HG03103 (cell line): ENCODE data around the gene CCDC117.
"Not testable (repeated sequence)": the region's sequence is repeated elsewhere in the genome, so short reads cannot be mapped to it uniquely, and the experiment has no call there.

Experiments used
- ATAC-seq: cut with Tn5 transposase; IDR thresholded peaks from one replicate; pipeline ENCODE4 v1.9.1; 2021; ENCODE audit warnings: low read depth; ENCODE audit not compliant: unreplicated experiment

Gene CCDC117

DNA sequence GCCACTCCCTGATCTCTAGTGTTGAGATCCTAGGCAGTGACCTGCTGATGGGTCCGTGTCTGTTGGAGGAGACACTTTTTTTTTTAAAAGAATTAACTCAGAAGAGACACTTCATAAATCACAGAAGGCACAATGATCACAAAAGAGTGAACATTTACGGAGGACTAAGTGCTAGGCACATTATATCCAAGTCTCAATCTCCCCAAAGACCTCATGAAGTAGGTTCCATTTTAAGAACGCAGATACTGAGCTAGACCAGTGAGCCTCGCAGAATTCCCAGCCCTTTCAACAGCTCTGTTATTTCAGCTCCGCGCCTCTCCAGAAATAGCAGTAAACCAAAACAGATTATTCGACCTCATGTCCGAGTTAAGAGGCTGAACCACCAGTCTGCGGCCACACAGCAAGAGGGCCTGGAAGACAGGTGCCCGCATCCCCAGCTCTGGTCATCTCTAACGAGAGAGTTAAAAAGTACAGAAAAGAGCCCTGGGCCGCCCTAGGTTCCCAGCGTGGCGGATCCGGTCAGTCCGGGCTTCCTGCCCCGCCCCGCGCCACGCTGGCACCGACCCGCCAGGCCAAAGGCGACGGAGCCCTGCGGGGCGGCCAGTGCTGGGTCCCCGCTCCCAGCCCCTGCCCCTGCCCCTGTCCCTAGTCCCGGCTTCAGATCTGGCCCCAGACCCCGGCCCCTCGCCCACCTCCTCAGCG is 27.3 kb downstream of the CCDC117 start:
- peak; percentile 26 for ATAC-seq

DNA sequence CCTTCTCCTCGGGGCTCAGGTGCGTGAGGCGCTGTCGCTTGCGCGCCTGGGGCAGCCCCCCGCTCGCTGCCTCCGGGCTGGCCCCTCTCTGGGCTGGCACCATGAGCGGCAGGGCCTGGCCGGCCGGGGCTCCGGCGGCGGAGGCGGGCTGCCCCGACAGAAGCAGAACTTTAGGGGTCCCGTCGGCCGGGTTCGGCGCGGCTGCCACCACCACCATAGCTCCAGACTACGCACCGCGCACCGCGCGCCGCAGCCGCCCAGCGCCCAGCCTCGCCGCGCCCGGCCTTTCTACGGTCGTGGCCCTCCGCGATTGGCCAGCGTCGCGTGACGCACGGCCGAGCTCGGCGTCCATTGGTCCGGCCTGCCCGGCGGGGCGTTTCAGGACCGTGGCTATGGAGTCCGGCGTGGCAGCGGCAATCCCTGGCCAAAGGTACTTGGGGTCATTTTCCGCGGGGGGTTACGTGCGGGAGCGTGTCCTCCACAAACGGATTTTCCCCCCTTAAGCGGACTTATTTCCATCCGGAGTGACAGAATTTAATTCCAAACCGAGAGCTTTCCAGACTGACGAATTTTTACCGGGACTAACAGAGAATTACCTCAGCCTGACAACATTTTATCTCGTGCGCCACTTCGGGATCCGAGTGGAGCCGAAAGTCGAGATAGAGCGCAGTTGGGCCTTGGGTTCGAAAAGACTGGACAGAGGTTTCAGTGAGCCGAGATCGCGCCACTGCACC is 28.0 kb downstream of the CCDC117 start, which contains the start of gene XBP1:
TSS of gene XBP1 (minus strand) at position 262 of the 734 bp plus-strand sequence.
- ATAC-seq: peak; percentile 74

DNA sequence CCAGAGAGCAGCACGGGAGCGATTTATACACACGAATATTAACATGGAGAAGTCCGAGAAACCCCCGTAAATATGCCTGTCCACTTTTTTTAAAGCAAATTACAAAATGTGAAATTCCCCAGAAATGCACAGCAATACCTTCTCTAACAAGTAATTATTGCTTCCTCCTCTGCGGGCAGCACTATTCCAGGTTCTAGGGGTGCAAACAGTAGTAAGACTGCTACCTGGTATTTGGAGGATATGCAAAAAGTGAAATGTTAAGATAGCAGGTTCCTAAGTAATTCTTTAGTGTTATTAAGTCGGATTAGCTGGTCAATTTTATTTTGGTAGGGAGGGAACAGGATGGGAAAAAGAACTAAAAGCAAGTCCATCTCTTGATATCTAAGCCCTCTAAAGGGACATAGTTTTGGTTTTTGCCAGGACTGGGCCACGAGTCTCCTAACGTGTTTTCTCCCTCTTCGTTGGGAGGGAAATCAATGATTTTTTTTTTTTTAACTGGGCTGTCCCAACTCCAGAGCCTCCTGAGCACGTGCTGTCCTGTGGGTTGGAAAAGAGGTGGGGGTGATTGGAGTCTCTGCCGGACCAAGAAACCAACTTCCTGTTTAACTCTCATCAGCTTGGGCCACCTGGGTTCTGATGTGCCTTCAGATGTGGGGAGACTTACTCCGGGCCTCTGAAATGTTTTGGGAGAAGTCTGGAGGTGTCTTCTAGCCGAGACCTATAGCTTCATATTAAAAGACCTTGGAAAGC is 29.5 kb downstream of the CCDC117 start:
- ATAC-seq: no peak

DNA sequence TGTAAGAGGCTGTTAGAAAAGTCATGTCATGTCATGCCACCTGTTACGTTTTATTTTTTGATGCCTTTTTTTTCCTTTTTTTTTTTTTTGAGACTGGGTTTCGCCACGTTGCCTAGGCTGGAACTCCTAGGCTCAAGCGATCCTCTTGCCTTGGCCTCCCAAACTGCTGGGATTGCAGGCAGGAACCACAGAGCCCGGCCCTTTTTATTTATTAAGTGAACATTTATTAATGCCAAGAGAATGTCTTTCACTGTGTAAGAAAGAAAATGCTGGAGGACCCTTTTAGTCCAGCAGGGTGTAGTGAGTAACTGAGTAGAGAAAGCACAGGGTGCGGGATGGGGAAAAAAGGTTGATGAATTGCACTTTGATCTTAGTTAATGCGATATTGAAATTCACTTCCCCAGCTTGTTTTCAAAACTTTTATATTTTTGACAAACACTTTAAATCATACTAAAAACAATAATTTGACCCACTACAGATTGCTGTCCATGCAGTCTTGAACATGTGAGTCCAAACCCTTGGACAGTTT is 30.2 kb downstream of the CCDC117 start:
- ATAC-seq: no peak

DNA sequence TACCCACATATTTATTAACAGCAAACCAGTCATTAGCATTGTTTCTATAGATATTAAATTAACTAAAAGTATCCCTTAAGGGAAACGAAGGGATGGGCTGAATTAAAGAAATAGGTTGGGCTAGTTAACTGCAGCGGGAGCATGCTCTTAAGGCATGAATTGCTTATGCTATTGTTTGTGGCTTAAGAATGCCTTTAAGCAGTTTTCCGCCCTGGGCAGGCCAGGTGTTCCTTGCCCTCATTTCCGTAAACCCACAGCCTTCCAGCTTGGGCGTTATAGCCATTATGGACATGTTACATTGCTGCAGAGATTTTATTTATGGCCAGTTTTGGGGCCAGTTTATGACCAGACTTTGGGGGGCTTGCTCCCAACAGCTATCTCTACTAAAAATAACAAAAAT is 32.9 kb downstream of the CCDC117 start:
- ATAC-seq: not testable (repeated sequence)

DNA sequence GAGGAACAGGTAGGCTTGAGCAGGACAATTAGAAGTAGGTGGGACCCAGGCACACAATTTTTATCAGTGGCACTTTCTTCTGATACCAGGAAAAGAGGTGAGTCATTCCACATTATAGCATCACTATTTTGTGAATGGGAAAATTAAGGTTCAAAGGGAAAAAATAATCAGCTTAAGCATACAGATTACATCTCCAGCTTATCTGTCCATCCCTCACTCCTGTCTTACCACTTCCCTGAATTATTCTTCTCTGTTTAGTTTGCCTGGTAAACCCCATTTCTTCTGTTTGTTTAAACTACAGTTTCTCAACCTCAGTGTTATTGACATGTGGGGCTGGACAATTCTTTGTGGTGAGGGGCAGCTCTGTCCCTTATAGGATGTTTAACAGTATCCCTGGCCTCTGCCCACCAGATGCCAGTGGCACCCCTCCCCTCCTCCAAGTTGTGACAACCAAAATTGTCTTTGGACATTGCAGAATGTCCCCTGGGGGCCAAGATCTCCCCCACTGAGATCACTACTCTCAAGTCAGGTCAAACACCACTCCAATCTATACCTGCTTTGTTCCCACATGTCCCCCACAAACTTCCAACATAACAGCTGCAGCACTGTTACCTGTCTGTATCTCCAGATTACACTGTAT is 36.3 kb downstream of the CCDC117 start:
- no peak for ATAC-seq

DNA sequence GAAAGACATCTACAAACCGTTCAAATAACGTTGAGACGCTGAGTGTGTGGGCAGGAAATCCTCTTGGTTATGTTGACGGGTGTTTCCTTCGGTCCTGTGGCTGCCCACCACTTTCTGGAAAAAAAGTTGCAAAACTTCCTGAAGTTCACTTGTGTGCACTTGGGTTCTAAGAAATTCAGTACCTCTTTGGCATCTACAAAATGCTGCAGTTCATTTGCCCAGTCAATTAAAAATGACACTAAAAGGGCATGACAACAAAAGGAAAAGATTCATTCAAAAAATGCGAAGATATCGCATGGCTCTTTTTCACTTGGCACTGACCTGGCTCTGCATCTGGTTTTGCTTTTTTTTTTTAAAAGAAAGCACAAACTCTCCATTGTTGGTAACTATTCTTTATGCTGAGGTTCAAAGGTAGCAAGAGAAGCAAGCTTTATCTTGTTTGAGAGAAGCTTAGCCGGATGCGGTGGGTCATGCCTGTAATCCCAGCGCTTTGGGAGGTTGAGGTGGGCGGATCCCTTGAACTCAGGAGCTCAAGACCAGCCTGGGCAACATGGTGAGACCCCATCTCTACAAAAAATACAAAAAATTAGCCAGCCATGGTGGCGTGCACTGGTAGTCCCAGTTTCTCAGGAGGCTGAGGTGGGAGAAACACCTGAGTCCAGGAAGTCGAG is 38.5 kb downstream of the CCDC117 start:
- no peak for ATAC-seq

DNA sequence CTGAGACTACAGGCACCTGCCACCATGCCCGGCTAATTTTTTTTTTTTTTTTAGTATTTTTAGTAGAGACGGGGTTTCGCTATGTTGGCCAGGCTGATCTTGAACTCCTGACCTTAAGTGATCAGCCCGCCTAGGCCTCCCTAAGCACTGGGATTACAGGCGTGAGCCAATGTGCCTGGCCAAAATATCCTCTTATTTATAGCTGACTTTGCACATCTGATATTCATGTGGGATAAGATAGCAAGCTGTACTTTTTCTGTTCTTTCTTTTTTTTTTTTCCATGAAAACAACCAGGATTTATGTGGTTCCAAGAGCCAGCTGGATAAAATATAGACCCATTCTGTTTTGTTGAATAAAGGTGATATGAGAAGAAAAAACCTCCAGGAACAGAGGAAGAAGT is 40.0 kb downstream of the CCDC117 start:
- no peak for ATAC-seq

DNA sequence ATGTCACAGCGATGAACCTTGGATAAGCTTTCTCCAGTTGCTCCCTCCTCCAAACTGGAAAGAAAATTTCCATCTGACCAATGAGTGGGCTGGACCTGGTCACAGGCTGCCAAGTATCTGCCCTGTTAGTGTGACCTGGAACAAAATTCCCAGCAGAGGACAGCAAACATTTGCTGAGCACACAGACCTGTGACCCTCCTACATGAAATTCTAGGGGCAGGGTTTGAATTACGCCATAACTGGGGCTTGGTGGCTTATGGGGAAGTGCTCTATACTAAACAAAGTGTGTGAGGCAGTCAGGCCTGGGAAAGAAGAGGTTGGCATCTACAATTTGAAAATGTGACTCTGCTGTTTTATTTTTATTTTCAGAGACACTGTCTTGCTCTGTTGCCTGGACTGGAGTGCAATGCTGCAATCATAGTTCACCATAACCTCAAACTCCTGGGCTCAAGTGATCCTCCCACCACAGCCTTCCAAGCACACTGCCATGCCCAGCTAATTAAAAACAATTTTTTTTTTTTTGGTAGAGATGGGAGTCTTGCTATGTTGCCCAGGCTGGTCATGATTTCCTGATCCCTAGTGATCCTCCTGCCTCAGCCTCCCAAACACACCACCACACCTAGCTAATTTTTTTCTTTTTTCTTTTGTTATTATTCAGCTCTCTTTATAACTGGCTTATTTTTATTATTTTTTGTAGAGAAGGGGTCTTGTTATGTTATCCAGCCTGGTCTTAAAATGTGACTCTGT is 41.5 kb downstream of the CCDC117 start:
- ATAC-seq: no peak

DNA sequence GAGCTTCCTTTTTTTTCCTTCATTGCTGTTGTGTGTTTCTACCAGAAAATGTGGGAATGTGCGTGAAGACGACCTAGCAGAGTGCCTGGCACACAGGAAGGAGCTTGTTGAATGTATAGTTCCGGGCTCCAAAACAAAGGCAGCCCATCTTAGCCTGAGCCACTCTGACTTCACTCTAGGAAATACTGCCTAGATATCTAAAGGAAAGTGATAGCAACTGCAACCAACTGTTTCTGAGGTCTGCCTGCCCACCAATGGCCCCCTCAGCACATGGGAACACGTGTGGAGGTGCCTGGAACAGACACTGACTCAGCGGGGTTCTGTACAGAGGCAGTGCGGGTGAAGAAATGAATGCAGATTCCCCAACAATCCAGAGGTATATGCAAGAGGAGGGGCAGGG is 42.6 kb downstream of the CCDC117 start:
- ATAC-seq: no peak

DNA sequence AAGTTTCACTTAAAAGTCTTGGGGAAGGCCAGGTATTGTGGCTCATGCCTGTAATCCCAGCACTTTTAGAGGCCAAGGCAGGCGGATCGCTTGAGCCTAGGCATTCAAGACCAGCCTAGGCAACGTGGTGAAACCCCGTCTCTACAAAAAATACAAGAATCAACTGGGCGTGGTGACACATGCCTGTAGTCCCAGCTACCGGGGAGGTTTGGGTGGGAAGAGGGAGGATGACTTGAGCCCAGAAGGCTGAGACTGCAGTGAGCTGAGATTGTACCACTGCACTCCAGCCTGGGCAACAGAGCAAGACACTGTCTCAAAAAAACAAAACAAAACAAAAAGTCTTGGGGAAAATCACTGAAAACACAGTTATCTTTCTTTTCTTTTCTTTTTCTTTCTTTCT is 43.2 kb downstream of the CCDC117 start:
- ATAC-seq: no peak

DNA sequence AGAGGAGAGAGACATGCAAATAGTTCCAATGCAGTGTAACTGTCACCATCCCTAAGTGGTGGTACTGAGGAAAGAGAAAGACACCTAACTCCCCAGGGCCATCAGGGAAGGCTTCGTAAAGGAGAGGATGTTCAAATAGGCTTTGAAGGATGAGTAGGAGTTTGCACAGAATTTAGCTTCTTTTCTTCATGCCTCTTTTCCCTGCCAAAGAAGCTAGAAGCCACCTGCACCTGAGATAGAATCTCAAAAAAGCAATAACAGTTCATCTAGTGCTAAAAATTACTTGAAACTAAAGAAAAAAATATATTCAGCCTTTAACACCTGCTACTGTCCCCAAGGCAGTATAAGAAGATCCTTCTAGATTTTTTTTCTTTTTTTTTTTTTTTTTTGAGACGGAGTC is 44.6 kb downstream of the CCDC117 start:
- no peak for ATAC-seq

DNA sequence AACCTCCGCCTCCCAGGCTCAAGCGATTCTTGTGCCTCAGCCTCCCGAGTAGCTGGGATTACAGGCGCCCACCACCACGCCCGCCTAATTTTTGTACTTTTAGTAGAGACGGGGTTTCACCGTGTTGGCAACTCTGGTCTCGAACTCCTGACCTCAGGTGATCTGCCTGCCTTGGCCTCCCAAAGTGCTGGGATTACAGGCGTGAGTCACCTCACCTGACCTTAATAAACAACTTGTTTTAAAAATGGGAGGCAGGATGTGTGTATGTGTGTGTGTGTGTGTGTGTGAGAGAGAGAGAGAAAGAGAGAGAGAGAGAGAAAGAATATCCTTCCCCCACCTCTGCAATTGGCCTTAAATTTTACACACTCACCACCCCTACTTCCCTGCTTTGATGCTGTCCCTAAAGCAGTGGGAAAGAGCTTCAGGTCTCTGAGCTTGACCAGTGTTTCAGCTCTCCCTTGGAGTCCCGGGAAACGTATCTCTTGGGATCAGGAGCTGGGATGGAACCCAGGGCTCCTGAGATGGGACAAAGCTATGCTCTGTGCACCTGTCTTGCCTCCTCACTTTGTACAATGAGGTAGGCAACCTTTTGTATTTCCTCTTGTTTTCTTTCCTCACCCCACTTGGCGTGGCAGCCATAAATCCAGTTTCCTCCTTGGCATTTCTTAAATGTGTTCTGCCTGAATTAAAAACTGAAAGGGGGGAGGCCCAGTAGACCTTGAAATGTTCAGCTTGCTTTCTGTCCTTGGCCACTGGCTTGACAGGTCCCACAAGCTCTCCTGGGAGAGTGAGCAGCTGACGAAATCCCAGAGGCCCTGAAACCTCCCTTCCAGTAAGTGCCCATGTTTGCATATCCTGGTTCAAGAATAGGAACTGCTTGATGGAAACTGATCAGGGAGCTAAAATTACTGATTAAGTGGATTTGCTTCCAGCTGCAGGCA is 45.7 kb downstream of the CCDC117 start:
- no peak for ATAC-seq

DNA sequence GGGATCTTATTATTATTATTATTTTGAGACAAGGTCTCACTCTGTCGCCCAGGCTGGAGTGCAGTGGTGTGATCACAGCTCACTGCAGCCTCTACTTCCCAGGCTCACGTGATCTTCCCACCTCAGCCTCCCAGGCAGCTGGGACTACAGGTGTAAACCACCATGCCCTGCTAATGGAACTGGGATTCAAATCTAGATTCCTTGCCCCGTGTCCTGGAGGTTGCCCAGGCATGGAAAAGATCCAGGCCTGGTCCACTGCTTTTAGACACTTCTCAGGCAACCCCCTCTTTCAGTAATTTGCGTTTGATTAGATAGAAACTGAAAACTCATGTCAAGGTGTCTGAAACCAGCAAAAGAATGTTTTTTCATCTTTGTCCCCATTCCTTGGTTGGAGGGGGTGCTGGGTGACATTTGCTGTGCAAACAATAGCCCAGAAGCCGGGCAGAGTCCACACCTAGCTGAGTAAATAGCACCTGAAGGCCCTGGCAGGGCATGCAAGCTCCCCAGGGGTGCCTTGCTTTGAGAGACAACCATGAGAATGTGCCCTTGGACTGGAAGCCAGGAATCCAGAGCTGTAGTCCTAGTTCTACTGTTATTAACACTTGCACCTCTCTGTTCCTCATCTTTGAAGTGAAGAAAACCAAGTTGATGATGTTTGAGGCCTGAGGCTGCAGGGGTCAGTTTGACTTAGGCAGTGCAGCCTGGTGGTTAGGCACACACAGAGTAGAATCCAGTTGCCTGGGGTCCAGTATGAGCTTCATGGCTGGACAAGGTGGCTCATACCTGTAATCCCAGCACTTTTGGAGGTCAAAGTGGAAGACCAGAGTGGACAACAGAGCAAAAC is 47.0 kb downstream of the CCDC117 start:
- no peak for ATAC-seq

DNA sequence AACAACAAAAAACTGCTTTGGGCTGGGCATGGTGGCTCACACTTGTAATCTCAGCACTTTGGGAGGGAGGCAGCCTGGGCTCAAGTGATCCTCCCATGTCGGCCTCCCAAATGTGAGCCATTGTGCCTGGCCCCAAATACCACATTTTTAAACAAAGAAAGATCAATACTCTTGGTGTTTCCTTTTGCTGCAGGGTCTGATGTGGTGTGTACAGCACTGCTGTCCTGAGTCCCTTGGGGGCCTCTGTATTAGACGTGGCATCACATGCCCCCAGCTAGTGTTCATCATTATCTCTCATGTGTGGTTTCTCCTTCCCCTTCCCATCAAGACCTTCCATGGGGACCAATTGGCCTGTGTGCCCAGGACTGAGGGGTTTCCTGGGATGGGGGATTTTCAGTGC is 48.4 kb downstream of the CCDC117 start:
- ATAC-seq: no peak

DNA sequence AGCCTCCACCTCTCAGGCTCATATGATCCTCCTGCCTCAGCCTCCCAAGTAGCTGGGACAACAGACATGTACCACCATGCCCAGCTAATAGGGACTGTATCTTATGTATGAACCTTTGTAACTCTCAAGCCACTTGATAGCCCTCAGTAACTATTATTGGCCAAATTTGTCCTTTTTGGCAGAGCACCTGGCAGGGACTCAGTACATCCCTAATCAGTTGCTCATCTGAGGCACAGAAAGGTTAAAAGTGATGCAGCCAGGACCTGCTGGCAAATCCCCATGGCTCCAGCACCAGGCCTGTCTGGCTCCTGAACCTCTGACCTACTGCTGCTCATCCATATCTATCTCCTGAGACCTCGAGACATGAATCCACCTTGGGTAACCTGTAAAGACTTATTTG is 49.0 kb downstream of the CCDC117 start:
- ATAC-seq: no peak

DNA sequence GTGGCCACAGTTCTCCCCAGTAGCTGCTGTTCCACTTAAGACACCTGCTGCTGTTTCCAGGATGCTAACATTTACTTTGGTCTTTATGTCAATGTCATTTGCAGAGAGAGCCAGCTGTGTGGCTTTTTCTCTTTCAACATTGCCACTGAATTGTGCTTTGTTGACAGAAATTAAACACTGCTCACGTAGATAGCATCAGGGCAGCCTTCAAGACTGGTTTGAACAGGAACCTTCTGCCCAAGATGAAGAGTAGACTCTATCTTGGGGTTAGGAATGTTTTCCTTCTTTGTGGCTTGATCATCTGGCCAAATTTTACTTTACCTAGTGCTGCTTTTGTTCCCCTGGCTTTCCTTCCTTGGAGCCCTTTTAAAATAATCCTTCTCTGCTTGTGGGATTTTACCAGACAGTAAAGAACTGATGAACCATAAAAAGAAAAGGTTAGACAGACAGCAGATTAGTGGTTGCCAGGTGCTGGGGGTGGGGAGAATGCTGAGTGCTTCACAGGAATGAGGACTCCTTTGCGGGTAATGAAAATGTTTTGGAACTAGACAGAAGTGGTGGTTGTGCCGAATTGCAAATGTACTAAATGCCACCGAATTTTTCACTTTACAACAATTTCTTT is 50.5 kb downstream of the CCDC117 start:
- no peak for ATAC-seq
